ENCODE data around the gene ATMIN. TPM values are rescaled to one million over a fixed set of nuclear protein-coding genes. Genes with fewer than 3 reads are reported as not detected.

Gene ATMIN
- total RNA-seq, 2 donors from 2014 or later: 15.6 to 15.8 TPM

- ATAC-seq: no peak
- no peak for TF ChIP-seq POLR2A (IDR thresholded peaks at IDR 0.05)
- TF ChIP-seq, protein P1, sequence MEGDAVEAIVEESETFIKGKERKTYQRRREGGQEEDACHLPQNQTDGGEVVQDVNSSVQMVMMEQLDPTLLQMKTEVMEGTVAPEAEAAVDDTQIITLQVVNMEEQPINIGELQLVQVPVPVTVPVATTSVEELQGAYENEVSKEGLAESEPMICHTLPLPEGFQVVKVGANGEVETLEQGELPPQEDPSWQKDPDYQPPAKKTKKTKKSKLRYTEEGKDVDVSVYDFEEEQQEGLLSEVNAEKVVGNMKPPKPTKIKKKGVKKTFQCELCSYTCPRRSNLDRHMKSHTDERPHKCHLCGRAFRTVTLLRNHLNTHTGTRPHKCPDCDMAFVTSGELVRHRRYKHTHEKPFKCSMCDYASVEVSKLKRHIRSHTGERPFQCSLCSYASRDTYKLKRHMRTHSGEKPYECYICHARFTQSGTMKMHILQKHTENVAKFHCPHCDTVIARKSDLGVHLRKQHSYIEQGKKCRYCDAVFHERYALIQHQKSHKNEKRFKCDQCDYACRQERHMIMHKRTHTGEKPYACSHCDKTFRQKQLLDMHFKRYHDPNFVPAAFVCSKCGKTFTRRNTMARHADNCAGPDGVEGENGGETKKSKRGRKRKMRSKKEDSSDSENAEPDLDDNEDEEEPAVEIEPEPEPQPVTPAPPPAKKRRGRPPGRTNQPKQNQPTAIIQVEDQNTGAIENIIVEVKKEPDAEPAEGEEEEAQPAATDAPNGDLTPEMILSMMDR (IDR thresholded peaks at IDR 0.05): no peak
- Histone ChIP-seq H3K4me3 (no peak overlapping the region), H3K4me1 (no peaks in the 10 kb centered on the region), H3K9me3 (no peaks in the 10 kb centered on the region), H3K27me3 (no peaks in the 10 kb centered on the region), H3K27ac (no peak overlapping the region), H3K36me3 (replicated peaks in 1 of 2; ENCODE audit: insufficient read depth in 1 of 2, low read depth in 2 of 2) (peaks cover 0 to 1% of the 10 kb centered on the region in 2 donors)
- intact Hi-C loops (cut with DNase I): no loop called here
- no peak for DNase-seq
- 100% methylated on average over 2 of the region's 2 CpGs for WGBS, 2 donors
Measured at GRCh38 chr16:81018496-81018895, 17.1 kb upstream of the ATMIN start.

GRCh38 chr16:81026429-81026828 is 9.2 kb upstream of the ATMIN start:
- DNase-seq: no peak
- H3K27me3 ChIP-seq: no peaks in the 10 kb centered on the region
- no peaks in the 10 kb centered on the region for H3K36me3 ChIP-seq (replicated peaks in 1 of 2; ENCODE audit: insufficient read depth in 1 of 2, low read depth in 2 of 2)
- H3K4me3 ChIP-seq: no peak overlapping the region
- H3K4me1 ChIP-seq: no peaks in the 10 kb centered on the region
- intact Hi-C loops (cut with DNase I): no loop called here
- TF ChIP-seq POLR2A (IDR thresholded peaks at IDR 0.05): no peak
- TF ChIP-seq, protein P1 (IDR thresholded peaks at IDR 0.05): no peak
- H3K9me3 ChIP-seq: no peaks in the 10 kb centered on the region
- no peak overlapping the region for H3K27ac ChIP-seq
- no peak for ATAC-seq
- 81 to 88% methylated on average over 4 of the region's 4 CpGs for WGBS, 2 donors

- WGBS, 2 donors: 87 to 90% methylated on average over 11 of the region's 11 CpGs
- intact Hi-C loops (cut with DNase I): no loop called here
- Histone ChIP-seq H3K36me3 (replicated peaks in 1 of 2; ENCODE audit: insufficient read depth in 1 of 2, low read depth in 2 of 2) (no peaks in the 10 kb centered on the region), H3K27me3 (no peaks in the 10 kb centered on the region), H3K9me3 (no peaks in the 10 kb centered on the region), H3K27ac (no peak overlapping the region), H3K4me1 (no peaks in the 10 kb centered on the region), H3K4me3 (no peak overlapping the region)
- no peak for ATAC-seq
- no peak for DNase-seq
- TF ChIP-seq POLR2A (IDR thresholded peaks at IDR 0.05): no peak
- TF ChIP-seq, protein P1 (IDR thresholded peaks at IDR 0.05): no peak
Measured at GRCh38 chr16:81029930-81030604, 5.6 kb upstream of the ATMIN start.

DNA sequence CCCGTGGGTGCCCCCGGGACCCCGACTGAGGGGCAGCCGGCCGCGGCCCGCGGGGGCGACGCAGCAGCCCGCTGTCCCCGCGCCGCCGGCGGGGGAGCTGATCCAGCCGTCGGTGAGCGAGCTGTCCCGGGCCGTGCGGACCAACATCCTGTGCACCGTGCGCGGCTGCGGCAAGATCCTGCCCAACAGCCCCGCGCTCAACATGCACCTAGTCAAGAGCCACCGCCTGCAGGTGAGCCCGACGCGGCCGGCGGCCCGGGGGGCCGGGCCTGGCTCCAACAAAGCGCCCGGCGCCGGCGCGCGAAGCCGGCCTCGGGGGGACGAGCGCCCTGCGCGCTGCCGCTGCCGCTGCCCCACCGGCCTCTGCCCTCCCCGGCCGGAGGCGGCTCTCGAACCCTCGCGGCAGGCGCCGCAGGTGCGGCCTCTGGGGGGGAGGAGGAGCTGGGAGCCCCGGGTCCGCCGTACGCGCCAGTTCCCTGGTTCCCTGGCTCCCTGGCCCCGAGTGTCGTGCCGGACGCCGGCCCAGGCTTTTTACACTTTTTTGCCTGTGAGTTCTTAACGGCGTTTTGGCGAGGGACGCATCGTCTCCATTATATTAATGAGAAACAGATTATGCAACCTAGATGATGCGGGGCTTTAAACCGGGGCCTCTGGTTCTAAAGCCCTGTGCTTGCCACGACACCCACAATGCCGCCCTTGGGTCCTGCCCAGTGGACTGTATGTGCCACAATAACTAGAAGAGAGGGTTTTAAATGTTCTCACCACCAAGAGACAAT is 521 bp downstream of the ATMIN start:
- Histone ChIP-seq H3K27ac (peak overlapping the region; percentile 47 to 77 (median 66)), H3K27me3 (no peaks in the 10 kb centered on the region), H3K4me1 (peaks cover 26% of the 10 kb centered on the region), H3K4me3 (peak overlapping the region in 1 of 2 donors; percentile 66), H3K36me3 (replicated peaks in 1 of 2; ENCODE audit: insufficient read depth in 1 of 2, low read depth in 2 of 2) (no peaks in the 10 kb centered on the region), H3K9me3 (no peaks in the 10 kb centered on the region)
- WGBS, 2 donors: 0 to 1% methylated on average over 11 to 76 of the region's 80 CpGs
- intact Hi-C loops (cut with DNase I): no loop called here
- DNase-seq: peak; percentile 33 to 46 (median 38)
- TF ChIP-seq, protein P1 (IDR thresholded peaks at IDR 0.05): no peak
- TF ChIP-seq POLR2A (IDR thresholded peaks at IDR 0.05): no peak
- peak; percentile 43 for ATAC-seq

Measured in body of pancreas (tissue), 4 donors.